Measurements from ENCODE around the gene PKN3. TPM values are rescaled to one million over a fixed set of nuclear protein-coding genes. Genes with fewer than 3 reads are reported as not detected.
A peak's percentile ranks its signal among the peaks of the same experiment; 100 is the strongest.

The PKN3 gene
- total and polyA plus RNA-seq, 2 of the 13 experiments (the other 11 are each of a cell fraction or from before 2014, with no cell fraction given): 10.5 to 13.2 TPM

- TF ChIP-seq SOX13 (IDR thresholded peaks at IDR 0.05): no peak
- TF ChIP-seq SOX13 (CRISPR knock-in tag; conservative IDR thresholded peaks at IDR 0.05 in 1 of 2, IDR thresholded peaks at IDR 0.05 in 1 of 2): no peak
- TF ChIP-seq NR2C2 (CRISPR knock-in tag; IDR thresholded peaks at IDR 0.05; ENCODE audit: borderline replicate concordance): no peak
- no peak for TF ChIP-seq ZNF780A (CRISPR knock-in tag; IDR thresholded peaks at IDR 0.05)
- no peak for TF ChIP-seq ZBTB7B (CRISPR knock-in tag; IDR thresholded peaks at IDR 0.05)
Measured at GRCh38 chr9:128687453-128687852, 14.8 kb upstream of the PKN3 start (continued).

- H3K9me3 ChIP-seq (ENCODE audit: low read length): no peaks in the 10 kb centered on the region
- no peaks in the 10 kb centered on the region; a peak in 1 of 5 replicates for H3K27me3 ChIP-seq (ENCODE audit: control insufficient read depth in 1 of 2, insufficient read depth in 2 of 2, low read length in 2 of 2)
- 2% methylated on average over 27 of the region's 93 CpGs for WGBS (ENCODE audit: low lambda C conversion rate)
- DNase-seq (ENCODE audit: low spot score): peak; percentile 84
- peaks cover 19% of the 10 kb centered on the region for H4K20me1 ChIP-seq (ENCODE audit: insufficient read depth, low read length)
- H3K4me2 ChIP-seq (ENCODE audit: low read depth, low read length): peak within 1 kb of the TSS; percentile 99
- ChIA-PET POLR2A (interaction anchor here (0.6 to 1.6 kb wide), 7 partner anchors 25 to 141 kb away, joined by 3 to 6 read pairs (median 3); partner anchors contain the start of genes DYNC2I2, SPOUT1 and ZDHHC12), CTCF (ENCODE audit: low intra/inter-chr PET ratio, low total read pairs) (no interaction called here)
- ATAC-seq: peak; percentile 70
- H3K9ac ChIP-seq (ENCODE audit: insufficient read depth, low read depth, low read length): peak within 1 kb of the TSS; percentile 86
- H2AFZ ChIP-seq (ENCODE audit: low read length): no peak within 1 kb of the TSS
- H3K4me1 ChIP-seq (ENCODE audit: insufficient read depth, low read length): peaks cover 65% of the 10 kb centered on the region
- peaks cover 41% of the 10 kb centered on the region for H3K79me2 ChIP-seq (ENCODE audit: insufficient read depth, low read length)
- intact Hi-C loops (cut with micrococcal nuclease; ENCODE audit: unreplicated experiment) (loop anchor here (5.0 kb wide), 1 partner anchor 51 kb away; no protein-coding TSS in a partner anchor), in situ Hi-C loops (cut with HindIII; ENCODE audit: extremely low pct_ligation_motif_present, low pct_unique_long_range_greater_than_20kb) (no loop called here)
- H3K4me3 ChIP-seq (replicated peaks in 1 of 3; ENCODE audit: insufficient read depth in 1 of 3, low read depth in 2 of 3, low read length in 3 of 3): peak within 1 kb of the TSS; percentile 71 to 81 (median 77)
- H3K27ac ChIP-seq (ENCODE audit: extremely low read length, insufficient read depth, low read length): peak within 1 kb of the TSS; percentile 91
- H3K36me3 ChIP-seq (replicated peaks in 1 of 2; ENCODE audit: control insufficient read depth in 1 of 2, insufficient read depth in 2 of 2, low read length in 2 of 2): peaks cover 5 to 25% of the 10 kb centered on the region in 2 experiments; a peak in 4 of 5 replicates
- TSS peak; percentile 75 for BruUV-seq (replicated peaks)
- no peak for FAIRE-seq
- TF ChIP-seq HNRNPL (IDR thresholded peaks at IDR 0.05; ENCODE audit: low read depth, low read length) (peak; percentile 83), POLR2A (IDR thresholded peaks at IDR 0.05; ENCODE audit: insufficient read depth in 1 of 2, low read depth in 2 of 2, low read length in 2 of 2) (peak; percentile 45 to 78; a peak in 1 of 4 replicates), ZNF574 (CRISPR knock-in tag; IDR thresholded peaks at IDR 0.05) (peak; percentile 69; the same call in 1 of the 2 replicates), ZNF777 (CRISPR knock-in tag; IDR thresholded peaks at IDR 0.05) (peak; percentile 3; the same call in 1 of the 2 replicates), ZNF782 (CRISPR knock-in tag; IDR thresholded peaks at IDR 0.05; ENCODE audit: borderline replicate concordance) (0 out of 2 replicates have a peak, but pooled peaks have one; percentile 23), RCOR2 (CRISPR knock-in tag; IDR thresholded peaks at IDR 0.05) (no peak), ARID4A (CRISPR knock-in tag; IDR thresholded peaks at IDR 0.05; ENCODE audit: borderline replicate concordance) (peak; percentile 62; the same call in 1 of the 2 replicates), MXD3 (CRISPR knock-in tag; IDR thresholded peaks at IDR 0.05) (peak; percentile 62; the same call in 1 of the 2 replicates)
Measured at GRCh38 chr9:128688501-128689292, 13.6 kb upstream of the PKN3 start, which contains the start of gene SET. Gene SET (plus strand): TSS chr9:128689222. CDS start chr9:128689583, 361 bp downstream.
